Heart left ventricle (tissue), 13 donors: ENCODE results near the gene MYG1.

Experiments used
- POLR2A ChIP-seq, 2 donors: fragments of 450-650 bp; IDR thresholded peaks; one replicate each; pipeline ENCODE4 v1.6.1; 2017; ENCODE audit warnings: antibody characterized with exemption in 2 of 2, mild to moderate bottlenecking in 2 of 2, moderate library complexity in 2 of 2
- TF ChIP-seq, protein P1 (sequence below), 12 donors: fragments of 200-600 bp; sonication (generic) in 4 of 12; IDR thresholded peaks; one replicate each; pipeline versions ENCODE4 v1.5.0 to v1.8.0; 2018 to 2022; ENCODE audit warnings: antibody characterized with exemption in 12 of 12, mild to moderate bottlenecking in 5 of 12
- donor health status: ischemic (EF 13 %, LVEDD 7.1; RV severe dilation, severe dysfunction).
- donor health status: DM: no; HTN: yes; CAD: no.
- donor health status: DM: no; HTN: no; CAD: no.
- donor health status: ischemic (EF 25% LVEDD 6.9; RV normal size, moderate dysfunction).
- donor health status: ischemic (EF 25% LVEDD 5.7; RV mildly dilated, moderate dysfunction).
- donor health status: ischemic (EF 35%, LVEDD 5.7; RV mildly dilated, moderate dysfunction).
- donor health status: nonischemic (EF 11% LVEDD 7.7; RV severe dilation, severe dysfunction).
- donor health status: DM: yes; HTN: yes; CAD: no.
- donor health status: PGD.
- donor health status: ischemic (EF 29% LVEDD 5.4; RV normal size, mild dysfunction).
- donor health status: nonischemic (EF 23%, LVEDD 6.1; RV moderate dilation, normal function).

DNA sequence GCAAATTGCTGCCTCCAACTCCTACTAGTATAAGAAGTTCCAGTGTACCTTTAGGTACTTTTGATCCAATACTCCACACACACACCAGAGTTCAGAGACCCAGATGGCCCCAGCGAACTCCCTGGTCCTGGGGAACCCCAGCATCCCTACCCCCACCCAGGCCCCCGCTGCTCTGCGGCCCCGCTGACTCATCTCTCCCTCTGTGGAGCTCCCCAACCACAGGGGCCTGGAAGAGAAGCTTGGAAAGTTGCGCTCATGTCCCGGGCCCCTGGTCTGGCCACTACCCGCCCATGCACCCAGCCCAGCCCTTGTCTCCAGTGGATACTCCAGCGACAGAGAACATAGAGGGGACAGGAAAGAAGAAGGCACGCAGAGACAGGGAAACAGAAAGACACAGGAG, 40.9 kb downstream of the MYG1 start:
- no peak for TF ChIP-seq POLR2A (IDR thresholded peaks at IDR 0.05)
- TF ChIP-seq, protein P1, sequence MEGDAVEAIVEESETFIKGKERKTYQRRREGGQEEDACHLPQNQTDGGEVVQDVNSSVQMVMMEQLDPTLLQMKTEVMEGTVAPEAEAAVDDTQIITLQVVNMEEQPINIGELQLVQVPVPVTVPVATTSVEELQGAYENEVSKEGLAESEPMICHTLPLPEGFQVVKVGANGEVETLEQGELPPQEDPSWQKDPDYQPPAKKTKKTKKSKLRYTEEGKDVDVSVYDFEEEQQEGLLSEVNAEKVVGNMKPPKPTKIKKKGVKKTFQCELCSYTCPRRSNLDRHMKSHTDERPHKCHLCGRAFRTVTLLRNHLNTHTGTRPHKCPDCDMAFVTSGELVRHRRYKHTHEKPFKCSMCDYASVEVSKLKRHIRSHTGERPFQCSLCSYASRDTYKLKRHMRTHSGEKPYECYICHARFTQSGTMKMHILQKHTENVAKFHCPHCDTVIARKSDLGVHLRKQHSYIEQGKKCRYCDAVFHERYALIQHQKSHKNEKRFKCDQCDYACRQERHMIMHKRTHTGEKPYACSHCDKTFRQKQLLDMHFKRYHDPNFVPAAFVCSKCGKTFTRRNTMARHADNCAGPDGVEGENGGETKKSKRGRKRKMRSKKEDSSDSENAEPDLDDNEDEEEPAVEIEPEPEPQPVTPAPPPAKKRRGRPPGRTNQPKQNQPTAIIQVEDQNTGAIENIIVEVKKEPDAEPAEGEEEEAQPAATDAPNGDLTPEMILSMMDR (IDR thresholded peaks at IDR 0.05) = no peak
